22Rv1 (cell line): ENCODE data around the gene NR4A3.

Experiments
- H3K27ac ChIP-seq: fragments of 450-650 bp; 2 replicates; pipeline ENCODE4 v1.5.1; 2017
- ZFX ChIP-seq: fragments of 450-650 bp; IDR thresholded peaks from 2 replicates; pipeline ENCODE4 v1.6.1; 2017; ENCODE audit warnings: antibody characterized with exemption, borderline replicate concordance
- TF ChIP-seq, protein P1 (sequence below): fragments of 450-650 bp; IDR thresholded peaks from 2 replicates; pipeline ENCODE4 v1.5.1; 2017; ENCODE audit warnings: mild to moderate bottlenecking

NR4A3 gene

DNA sequence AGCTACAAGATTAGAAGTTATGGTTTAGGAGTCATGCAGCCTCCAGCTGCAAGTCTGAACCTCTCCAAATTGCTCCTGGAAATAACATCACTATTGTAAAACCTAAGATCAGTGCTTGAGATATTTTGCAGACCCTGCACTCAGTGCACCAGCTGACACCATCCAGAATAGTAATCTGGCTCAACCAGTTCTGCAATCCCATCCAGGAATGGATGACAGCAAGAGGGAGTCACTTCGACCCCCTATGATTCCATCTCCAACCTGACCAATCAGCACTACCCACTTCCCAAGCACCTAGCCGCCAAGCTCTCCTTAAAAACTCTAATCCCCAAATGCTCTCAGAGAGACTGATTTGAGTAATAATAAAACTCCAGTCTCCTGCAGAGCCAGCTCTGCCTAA is 37.9 kb upstream of the NR4A3 start:
- no peak overlapping the region for H3K27ac ChIP-seq
- no peak for TF ChIP-seq ZFX
- TF ChIP-seq, protein P1, sequence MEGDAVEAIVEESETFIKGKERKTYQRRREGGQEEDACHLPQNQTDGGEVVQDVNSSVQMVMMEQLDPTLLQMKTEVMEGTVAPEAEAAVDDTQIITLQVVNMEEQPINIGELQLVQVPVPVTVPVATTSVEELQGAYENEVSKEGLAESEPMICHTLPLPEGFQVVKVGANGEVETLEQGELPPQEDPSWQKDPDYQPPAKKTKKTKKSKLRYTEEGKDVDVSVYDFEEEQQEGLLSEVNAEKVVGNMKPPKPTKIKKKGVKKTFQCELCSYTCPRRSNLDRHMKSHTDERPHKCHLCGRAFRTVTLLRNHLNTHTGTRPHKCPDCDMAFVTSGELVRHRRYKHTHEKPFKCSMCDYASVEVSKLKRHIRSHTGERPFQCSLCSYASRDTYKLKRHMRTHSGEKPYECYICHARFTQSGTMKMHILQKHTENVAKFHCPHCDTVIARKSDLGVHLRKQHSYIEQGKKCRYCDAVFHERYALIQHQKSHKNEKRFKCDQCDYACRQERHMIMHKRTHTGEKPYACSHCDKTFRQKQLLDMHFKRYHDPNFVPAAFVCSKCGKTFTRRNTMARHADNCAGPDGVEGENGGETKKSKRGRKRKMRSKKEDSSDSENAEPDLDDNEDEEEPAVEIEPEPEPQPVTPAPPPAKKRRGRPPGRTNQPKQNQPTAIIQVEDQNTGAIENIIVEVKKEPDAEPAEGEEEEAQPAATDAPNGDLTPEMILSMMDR: no peak

DNA sequence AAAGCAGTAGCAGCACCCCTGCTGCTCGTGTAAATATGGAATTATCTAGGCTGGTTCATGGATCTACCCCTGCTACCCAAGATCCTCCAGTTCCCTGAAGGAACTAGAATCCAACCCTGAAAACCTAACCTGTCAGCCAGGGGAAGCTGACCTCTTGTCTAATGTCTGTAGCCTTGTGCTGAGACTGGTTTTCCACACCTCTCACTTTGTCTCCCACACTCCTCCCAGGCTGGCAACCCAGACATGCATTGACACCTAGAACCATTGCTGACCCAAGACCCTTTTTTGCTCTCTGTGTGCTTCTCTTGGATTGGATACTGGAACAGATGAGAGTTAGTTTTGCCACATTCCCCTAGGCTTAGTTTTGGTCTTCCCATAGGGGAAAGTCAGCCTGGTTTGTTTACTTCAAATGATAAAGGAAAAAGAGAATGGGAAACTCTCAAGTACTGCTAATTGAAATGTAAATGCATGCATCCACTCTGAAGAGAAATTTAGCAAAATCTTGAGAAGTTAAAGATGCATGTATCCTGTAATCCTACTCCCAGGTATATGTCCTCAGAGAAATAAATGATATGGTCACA is 36.6 kb upstream of the NR4A3 start:
- H3K27ac ChIP-seq: no peak overlapping the region

DNA sequence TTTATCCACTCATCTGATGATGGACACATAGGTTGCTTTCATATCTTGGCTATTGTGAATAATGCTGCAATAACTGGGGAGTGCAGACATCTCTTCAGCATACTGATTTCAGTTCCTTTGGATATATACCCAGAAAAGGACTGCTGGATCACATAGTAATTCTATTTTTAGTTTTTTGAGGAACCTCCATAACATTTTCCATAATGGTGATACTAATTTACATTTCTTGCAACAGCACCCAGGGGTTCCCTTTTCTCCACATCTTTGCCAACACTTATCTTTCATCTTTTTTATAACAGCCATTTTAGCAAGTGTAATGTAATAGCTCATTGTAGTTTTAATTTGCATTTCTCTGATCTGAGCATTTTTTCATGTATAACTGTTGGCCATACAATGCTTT is 34.1 kb upstream of the NR4A3 start:
- no peak overlapping the region for H3K27ac ChIP-seq
- TF ChIP-seq ZFX: no peak
- TF ChIP-seq, protein P1: no peak

More for the DNA sequence above, 36.6 kb upstream of the NR4A3 start:
- TF ChIP-seq ZFX: no peak
- TF ChIP-seq, protein P1: no peak

DNA sequence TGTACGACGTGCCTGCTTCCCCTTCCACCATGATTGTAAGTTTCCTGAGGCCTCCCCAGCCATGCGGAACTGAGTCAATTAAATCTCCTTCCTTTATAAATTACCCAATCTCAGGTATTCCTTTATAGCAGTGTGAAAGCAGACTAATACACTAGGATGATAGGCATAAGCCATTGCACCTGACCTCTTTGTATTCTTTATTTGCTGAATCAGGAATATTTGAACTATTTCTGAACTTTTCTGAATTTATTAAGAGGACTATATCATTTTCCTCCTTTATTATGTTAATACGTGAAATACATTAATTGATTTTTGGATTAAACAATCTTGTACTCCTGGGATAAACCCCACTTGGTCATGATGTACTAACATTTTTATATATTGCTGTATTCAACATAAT is 28.2 kb upstream of the NR4A3 start:
- H3K27ac ChIP-seq: no peak overlapping the region
- TF ChIP-seq ZFX: no peak
- TF ChIP-seq, protein P1: no peak

DNA sequence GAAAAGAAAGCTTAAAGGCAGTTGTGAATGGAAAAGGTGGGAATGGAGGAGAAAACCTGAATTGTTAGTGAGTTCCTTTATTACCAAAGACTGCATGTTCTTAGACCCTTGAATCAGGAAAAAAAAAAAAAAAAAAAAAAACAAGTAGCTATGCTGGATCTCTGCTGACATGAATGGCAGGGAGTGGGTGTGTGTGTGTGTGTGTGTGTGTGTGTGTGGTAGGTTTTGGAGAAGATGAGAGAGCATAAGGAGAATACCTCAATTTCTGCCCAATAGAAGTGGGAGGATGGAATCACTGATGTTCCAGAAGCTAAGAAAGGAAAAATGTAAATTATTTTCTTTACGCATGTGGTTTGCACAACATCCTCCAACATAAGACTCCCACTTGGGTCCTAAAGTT is 25.5 kb upstream of the NR4A3 start:
- no peak overlapping the region for H3K27ac ChIP-seq
- TF ChIP-seq ZFX: no peak
- TF ChIP-seq, protein P1: no peak

DNA sequence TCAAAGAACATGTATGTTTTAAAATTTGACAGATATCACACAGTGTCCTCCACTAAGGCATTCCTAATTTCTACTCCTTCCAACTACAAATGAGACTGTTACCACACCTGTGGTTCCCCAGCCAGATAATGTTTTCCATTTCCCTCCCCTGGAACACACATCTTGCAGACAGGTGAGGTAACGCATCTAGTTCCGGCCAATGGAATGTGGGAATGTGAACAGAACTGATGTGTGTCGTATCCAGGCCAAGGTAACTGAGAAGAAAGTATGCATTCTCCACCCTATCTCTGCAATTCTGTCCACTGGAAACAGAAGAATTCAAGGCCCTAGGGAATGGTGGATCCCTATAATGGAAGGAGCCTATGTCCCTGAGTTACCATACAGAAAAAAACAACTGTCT is 19.9 kb upstream of the NR4A3 start:
- TF ChIP-seq, protein P1: no peak
- no peak for TF ChIP-seq ZFX
- no peak overlapping the region for H3K27ac ChIP-seq

DNA sequence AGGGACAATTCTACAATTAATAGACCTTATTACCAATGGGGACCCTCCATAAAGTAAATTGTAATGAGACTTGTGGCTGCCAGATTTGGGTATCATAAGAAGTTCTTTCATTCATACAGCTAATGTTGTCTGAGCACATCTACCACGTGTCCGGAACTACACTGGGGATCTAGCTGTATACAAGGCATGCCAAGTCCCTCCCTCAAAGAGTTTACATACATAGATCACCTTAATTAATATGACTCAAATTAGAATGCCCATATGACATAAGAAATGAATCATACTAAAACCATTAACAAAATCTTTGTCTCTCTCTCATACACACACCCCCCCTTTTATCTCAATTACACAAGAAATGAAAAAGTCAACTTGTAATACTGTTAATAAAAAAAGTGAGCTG is 18.0 kb upstream of the NR4A3 start:
- no peak overlapping the region for H3K27ac ChIP-seq
- TF ChIP-seq ZFX: no peak
- TF ChIP-seq, protein P1: no peak
